ENCODE data around the gene C1QTNF9B.

Gene C1QTNF9B

DNA sequence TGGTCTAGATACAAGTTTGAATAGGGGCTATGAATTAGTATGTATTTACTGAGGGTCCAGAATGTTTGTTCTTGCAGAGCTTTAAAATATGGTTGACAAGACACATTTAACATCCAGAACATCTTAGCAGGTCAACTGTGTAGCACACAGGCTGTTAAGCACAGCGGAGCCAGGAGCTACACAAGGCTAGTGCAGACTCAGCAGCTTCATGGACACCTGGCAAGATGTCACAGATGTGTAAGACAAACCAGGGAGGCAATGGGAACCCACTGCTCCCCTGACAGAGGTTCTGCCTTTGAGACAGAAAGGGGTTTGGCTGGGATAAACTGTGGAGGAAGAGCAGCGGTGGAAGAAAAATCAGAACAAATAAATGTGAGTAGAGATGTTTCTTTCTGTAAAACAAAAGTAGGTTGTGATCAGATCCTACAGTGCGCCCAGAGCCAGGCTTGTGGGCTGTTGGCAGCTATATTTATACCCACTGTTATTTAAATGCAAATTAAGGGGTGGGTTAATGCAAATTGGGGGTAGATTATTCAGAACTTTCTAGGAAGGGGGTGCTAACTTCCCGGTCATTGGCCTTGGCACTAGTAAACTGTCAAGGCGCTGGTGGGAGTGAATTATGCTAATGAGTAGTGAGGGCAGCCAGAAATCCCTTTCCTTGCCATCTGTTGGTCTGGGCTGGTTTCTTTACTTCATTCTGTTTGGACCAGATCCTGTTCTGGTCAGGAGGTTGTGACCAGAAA is 41.1 kb downstream of the C1QTNF9B start:
- no peak for DNase-seq

DNA sequence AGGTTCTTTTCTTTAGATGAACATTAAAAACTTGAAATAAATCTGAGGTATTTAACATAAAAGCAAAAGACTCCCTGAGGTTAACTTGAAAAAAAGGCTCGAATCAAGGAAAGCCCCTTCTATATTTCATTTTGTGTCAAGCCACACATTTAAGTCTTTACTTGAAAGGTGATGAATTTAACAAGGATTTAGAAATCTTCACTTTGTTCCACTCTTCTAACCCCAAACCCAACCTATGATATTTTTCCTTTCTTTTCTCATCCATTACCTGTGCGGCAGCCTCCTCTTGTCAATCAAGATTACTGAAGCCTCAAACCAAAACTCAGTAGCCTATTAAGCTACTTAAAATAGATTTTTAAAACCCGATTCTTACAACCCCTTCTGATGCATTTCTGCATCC is 41.9 kb downstream of the C1QTNF9B start:
- no peak for DNase-seq

DNA sequence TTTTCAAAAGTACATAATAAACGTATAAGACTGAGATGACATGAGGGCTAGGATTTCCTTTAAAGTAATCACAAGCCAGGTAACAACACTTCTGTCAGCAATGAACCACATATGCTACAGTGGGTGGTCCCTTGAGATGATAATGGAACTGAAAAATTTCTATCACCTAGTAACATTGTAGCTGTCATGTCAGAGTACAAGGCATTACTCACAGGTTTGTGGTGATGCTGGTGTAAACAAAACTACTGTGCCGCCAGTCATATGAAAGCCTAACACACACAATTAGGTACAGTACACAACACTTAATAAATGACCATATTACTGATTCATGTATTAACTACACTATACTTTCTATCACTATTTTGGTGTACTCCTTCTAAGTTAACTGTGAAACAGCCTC is 45.0 kb downstream of the C1QTNF9B start:
- no peak for DNase-seq

DNA sequence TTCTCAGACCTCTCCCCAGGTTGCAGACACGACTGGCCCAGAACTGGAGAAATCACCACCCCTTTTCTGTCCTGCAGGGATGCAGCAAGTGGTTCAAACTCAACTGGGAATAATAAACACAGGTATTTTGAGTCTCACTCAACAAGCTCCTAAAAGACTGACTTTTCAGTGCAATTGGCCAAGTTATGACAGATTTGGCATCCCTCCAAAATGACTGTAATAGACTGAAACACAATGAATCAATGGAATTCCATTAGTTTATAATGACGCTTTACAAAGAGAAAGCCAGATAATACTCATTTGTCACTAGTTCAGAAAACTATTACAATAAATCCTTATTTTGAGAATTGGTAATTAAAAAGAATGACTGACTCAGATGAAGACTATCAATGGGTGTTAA is 46.2 kb downstream of the C1QTNF9B start:
- no peak for DNase-seq

DNA sequence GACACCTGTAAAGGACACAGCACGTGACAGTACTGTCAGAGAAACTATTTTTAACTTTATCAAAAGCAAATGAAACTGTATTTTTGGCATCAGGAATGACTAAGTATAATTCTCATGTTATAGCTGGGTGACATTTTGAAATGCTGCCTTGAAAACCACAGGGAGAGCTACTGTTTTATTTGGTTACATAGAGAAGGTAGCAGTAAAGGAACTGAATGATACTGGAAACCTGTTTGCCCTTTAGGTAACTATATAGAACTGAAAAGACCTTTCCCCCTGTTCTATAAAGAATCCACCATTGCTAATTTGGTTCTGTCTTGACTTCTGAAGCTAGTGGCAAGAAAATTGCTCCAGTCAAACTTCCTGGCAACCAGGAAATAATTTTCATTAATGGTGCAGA is 47.2 kb downstream of the C1QTNF9B start:
- no peak for DNase-seq

DNA sequence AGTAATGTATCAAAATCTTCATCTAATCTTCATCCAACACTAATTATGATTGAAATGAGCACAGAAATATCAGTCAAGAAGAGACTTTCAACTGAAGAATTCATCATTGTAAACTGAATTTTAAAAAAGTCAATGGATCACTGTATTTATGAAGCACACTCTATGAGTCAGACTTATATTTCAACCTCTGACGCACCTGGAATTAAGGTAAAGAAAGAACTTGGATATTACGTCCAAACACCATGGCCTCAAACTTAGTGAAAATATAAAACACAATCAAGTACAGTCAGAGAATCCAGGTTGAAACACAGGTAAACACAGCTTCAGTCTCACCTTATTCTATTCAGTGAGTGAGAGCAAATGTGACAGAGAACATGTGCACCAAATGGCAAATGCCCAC is 47.6 kb downstream of the C1QTNF9B start:
- DNase-seq: no peak

DNA sequence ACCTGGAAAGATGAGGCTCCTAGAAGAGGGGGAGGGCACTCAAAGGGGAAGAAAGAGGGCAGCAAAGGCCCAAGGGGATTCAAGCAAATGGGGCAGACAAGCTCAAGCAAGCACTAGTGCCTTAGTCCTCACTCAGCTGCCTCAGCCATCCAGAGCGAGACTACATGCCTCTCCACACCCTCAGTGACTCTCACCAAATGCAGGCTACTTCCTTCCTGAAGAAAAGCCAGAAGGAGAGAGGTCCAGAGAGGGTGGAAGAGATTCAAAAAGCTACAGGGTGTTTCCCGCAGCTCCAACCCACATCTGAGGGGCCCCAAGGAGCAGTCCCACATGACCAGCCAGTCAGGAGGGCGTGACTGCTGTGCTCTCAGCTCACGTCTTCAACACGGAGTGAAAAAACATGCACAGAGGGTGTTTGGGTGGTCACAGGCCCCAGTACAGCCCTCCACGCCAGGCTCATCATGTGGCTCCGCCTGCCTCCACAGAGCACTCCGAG is 48.6 kb downstream of the C1QTNF9B start:
- DNase-seq: no peak

DNA sequence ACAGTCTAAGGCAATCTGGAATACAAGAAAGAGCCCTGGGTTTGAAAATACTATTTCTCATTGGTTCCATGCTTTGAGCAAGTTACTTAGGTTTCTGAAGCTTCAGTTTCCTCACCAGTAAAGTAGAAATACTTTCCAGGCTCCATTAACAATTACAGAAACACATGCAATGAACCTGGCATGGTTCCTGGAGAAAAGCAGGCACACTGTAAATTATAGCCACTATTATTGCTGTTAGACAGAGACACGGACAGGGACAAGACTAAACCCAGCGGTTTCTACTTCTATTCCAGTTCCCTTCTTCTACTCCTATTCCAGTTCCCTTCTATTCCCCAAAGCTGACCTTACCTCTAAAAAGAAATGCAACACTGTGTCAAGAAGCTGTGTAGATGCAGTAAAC is 49.3 kb downstream of the C1QTNF9B start:
- no peak for DNase-seq

DNA sequence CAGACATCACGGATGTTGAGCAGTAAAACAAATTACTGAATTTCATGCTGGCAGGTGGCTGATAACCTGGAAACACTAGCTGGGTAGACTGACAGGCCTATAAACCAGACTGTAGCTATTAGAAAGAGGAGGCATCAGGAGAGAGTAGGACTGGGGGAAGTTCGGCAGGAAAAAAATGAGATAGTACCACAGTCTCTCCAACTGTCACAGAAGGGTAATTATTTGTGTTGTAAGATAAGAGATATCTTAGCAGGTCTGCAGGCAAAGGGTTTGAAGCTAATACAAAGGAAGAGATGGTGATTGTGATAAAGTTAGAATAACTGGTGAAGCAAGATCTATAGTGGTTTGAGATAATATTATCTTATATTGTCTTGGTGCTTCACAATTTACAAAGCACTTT is 49.8 kb downstream of the C1QTNF9B start:
- DNase-seq: no peak

DNA sequence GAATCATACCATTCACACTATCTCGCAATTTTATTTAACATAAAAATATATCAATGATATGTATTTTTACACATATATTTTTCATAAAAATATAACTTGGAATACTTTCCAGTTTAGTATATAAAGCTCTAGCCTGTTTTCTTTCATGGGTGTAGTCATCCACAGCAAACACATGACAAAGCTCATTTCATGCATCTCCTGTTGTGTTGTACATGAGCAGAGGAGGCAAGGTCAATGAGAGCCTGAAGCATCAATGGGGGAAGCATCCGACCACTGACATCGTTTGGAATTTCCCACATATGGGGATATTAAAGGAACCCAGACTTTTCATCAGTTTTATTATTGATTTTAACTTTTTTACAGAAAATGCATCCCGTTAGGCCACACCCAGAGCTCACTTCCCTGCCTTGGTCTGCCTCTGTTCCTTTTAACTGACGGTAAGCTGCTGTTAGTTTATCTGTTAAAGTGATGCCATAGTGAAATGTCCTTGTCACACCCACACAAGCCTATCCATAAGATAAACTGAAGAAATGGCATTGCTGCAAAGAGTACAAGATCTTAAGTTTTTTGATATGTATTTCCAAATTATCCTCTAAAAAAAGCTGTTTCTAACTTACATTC is 52.1 kb downstream of the C1QTNF9B start:
- DNase-seq: no peak

DNA sequence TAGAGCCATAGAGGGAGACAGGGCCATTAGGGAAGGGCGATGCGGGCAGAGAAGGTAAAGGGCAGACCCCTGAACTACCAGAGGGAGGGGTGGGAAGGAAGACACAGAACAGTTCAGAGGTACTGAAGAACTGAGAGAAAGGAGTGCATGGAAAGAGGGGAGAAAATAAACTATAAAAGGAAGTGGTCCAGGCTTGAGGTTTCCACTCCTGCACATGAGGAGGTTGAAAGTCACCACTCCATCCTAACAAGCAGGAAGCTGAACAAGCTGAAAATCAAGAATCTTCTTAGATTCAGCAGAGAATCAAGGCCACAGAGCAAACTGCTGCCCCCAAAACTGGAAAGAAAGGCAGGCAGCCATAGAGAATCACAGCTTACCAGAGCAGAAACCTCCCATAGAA is 53.2 kb downstream of the C1QTNF9B start:
- no peak for DNase-seq

DNA sequence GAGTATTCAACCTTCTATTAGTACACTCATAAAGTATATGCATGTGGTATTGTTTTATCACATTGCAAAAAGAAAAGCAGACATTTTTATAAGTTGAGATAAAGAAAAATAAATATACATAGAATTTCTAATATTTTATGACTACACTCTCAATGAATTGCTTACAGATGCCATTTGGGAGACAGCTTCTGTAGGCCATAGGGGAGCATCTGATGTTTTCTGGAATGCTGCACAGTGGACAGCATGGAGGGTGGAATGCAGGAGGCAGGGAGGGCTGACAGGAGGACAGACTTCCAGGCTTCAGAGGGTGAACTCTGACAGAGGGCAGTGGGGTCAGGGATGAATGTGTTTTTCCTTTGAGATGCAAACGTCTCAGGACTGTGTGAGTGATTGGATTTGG is 53.9 kb downstream of the C1QTNF9B start:
- DNase-seq: no peak

DNA sequence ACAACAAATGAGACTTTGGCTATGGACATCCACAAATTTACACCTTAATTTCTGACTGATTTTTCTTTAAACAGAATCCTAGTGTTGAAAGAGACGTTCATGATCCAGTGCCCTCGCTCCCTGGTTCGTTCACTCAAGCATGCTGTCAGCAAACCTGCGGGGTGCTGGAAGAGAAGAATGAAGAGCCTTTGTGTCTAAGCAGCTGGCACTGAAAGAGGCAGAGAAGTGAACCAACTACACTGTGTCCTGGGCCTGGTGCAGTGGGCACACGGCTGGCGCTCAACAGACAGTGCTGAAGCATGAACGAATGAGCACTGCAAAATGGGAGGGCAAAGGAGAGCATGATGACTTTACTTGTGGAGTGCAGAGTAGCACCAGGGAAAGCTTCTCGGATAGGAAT is 54.9 kb downstream of the C1QTNF9B start:
- DNase-seq: no peak

All from AML-193 (cell line).